Trophoblast cell (in vitro differentiated cells and primary cell): ENCODE measurements around the gene BTG2.
"Not testable (repeated sequence)": the region's sequence is repeated elsewhere in the genome, so short reads cannot be mapped to it uniquely, and the experiment has no call there.

Experiments used
- DNase-seq, 2 donors: peaks; one replicate each; pipeline ENCODE4 v3.0.0-alpha.2; 2016
- H2AFZ ChIP-seq: 2 replicates; pipeline ENCODE4 v1.6.1; 2013; ENCODE audit warnings: low read length, moderate library complexity, mild to moderate bottlenecking; ENCODE audit not compliant: insufficient read depth, poor library complexity
- H2AK5ac ChIP-seq: 2 replicates; pipeline ENCODE4 v1.6.1; 2013; ENCODE audit warnings: mild to moderate bottlenecking, low read length
- H2BK120ac ChIP-seq: 2 replicates; pipeline ENCODE4 v1.6.1; 2013; ENCODE audit warnings: low read length, mild to moderate bottlenecking, moderate library complexity; ENCODE audit not compliant: insufficient read depth, poor library complexity
- H2BK12ac ChIP-seq: 2 replicates; pipeline ENCODE4 v1.6.1; 2013; ENCODE audit warnings: mild to moderate bottlenecking, low read length, moderate library complexity
- H2BK5ac ChIP-seq: 2 replicates; pipeline ENCODE4 v1.6.1; 2013; ENCODE audit warnings: low read length, low read depth, moderate library complexity, mild to moderate bottlenecking; ENCODE audit not compliant: poor library complexity
- H3K14ac ChIP-seq: 2 replicates; pipeline ENCODE4 v1.6.1; 2013; ENCODE audit warnings: mild to moderate bottlenecking, low read length
- H3K18ac ChIP-seq: 2 replicates; pipeline ENCODE4 v1.6.1; 2013; ENCODE audit warnings: mild to moderate bottlenecking, low read length
- H3K23ac ChIP-seq: 2 replicates; pipeline ENCODE4 v1.6.1; 2013; ENCODE audit warnings: low read length
- H3K27ac ChIP-seq: 2 replicates; pipeline ENCODE4 v1.5.1; 2013; ENCODE audit warnings: low read depth, mild to moderate bottlenecking, inconsistent platforms, low read length, moderate library complexity
- H3K27me3 ChIP-seq: 2 replicates; pipeline ENCODE4 v1.6.1; 2013; ENCODE audit warnings: inconsistent platforms, mild to moderate bottlenecking, low read length, moderate library complexity; ENCODE audit not compliant: insufficient read depth
- H3K36me3 ChIP-seq, 2 experiments: 1 replicate in 1 of 2; 2 replicates in 1 of 2; pipeline ENCODE4 v1.6.1; 2013; ENCODE audit warnings: low read length in 2 of 2, mild to moderate bottlenecking in 2 of 2, moderate library complexity in 1 of 2; ENCODE audit not compliant: insufficient read depth in 2 of 2, control insufficient read depth in 1 of 2
- H3K4ac ChIP-seq: 2 replicates; pipeline ENCODE4 v1.6.1; 2013; ENCODE audit warnings: low read depth, mild to moderate bottlenecking, low read length, moderate library complexity
- H3K4me1 ChIP-seq, 2 experiments: 1 replicate in 1 of 2; 2 replicates in 1 of 2; pipeline ENCODE4 v1.6.1; 2013; ENCODE audit warnings: low read length in 2 of 2, mild to moderate bottlenecking in 2 of 2, moderate library complexity in 1 of 2; ENCODE audit not compliant: insufficient read depth in 2 of 2, control insufficient read depth in 1 of 2
- H3K4me2 ChIP-seq: 2 replicates; pipeline ENCODE4 v1.6.1; 2013; ENCODE audit warnings: inconsistent platforms, mild to moderate bottlenecking, low read length, moderate library complexity
- H3K4me3 ChIP-seq: 2 replicates; pipeline ENCODE4 v1.5.1; 2013; ENCODE audit warnings: mild to moderate bottlenecking, low read depth, low read length, inconsistent platforms
- H3K79me1 ChIP-seq: one replicate; pipeline ENCODE4 v1.6.1; 2013; ENCODE audit warnings: low read length
- H3K79me2 ChIP-seq: 2 replicates; pipeline ENCODE4 v1.6.1; 2013; ENCODE audit warnings: low read length, mild to moderate bottlenecking; ENCODE audit not compliant: control insufficient read depth, insufficient read depth, poor library complexity
- H3K9ac ChIP-seq: 2 replicates; pipeline ENCODE4 v1.6.1; 2013; ENCODE audit warnings: mild to moderate bottlenecking, low read length
- H3K9me3 ChIP-seq: 2 replicates; pipeline ENCODE4 v1.6.1; 2013; ENCODE audit warnings: low read depth, mild to moderate bottlenecking, control low read depth, inconsistent platforms, low read length; ENCODE audit not compliant: insufficient read depth
- H4K12ac ChIP-seq: 2 replicates; pipeline ENCODE4 v1.6.1; 2013; ENCODE audit warnings: low read depth, mild to moderate bottlenecking, low read length, moderate library complexity
- H4K8ac ChIP-seq: 2 replicates; pipeline ENCODE4 v1.6.1; 2013; ENCODE audit warnings: low read depth, mild to moderate bottlenecking, low read length, moderate library complexity
- H4K91ac ChIP-seq: one replicate; pipeline ENCODE4 v1.6.1; 2013; ENCODE audit warnings: low read depth, mild to moderate bottlenecking, low read length, moderate library complexity
- WGBS: extraction: QIAGEN DNeasy Blood & Tissue Kit; methylation state at CpG from one replicate; pipeline ENCODE4 v1.1.7; 2013; ENCODE audit warnings: missing lambda C conversion rate; ENCODE audit not compliant: insufficient read length, insufficient coverage; ENCODE audit errors: extremely low coverage; 5-methylcytosine and 5-hydroxymethylcytosine counted together

BTG2 gene

DNA sequence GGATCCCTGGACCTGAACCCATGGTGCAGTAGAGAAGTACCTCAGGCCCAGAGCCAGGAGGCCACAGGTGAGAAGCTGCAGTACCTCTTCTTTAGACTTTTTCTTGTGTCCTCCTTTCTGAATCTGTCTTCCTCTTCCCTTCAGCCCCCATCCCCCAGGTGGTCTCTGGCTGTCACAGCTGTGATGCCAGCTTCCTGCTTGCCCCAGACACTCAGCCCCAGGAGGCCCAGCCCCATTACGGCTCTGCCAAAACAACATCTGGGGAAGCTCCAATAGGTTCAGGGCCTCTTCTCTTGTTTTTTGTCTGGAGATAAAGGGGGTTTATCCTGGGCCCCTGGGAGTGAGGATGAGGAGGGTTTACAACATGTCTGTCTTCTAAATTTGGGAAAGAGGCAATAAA, 9.5 kb upstream of the BTG2 start:
- H2AK5ac ChIP-seq, result no peak overlapping the region
- no peak overlapping the region for H3K18ac ChIP-seq
- no peak overlapping the region for H2AFZ ChIP-seq
- no peaks in the 10 kb centered on the region for H3K79me2 ChIP-seq
- no peaks in the 10 kb centered on the region for H3K36me3 ChIP-seq
- no peaks in the 10 kb centered on the region for H3K79me1 ChIP-seq
- H2BK12ac ChIP-seq, result no peak overlapping the region
- no peaks in the 10 kb centered on the region for H3K27me3 ChIP-seq
- H4K12ac ChIP-seq, result no peak overlapping the region
- no peak overlapping the region for H3K4me2 ChIP-seq
- peaks cover 0 to 6% of the 10 kb centered on the region in 2 experiments for H3K4me1 ChIP-seq
- no peak overlapping the region for H2BK5ac ChIP-seq
- no peak overlapping the region for H3K9ac ChIP-seq
- H3K4me3 ChIP-seq, result no peak overlapping the region
- no peak overlapping the region for H3K14ac ChIP-seq
- no peak overlapping the region for H4K91ac ChIP-seq
- no peak overlapping the region for H4K8ac ChIP-seq
- no peak overlapping the region for H3K23ac ChIP-seq
- no peaks in the 10 kb centered on the region for H3K9me3 ChIP-seq
- H3K27ac ChIP-seq, result no peak overlapping the region
- DNase-seq, result no peak
- no peak overlapping the region for H2BK120ac ChIP-seq
- no CpG with 5 or more reads among the region's 1 CpG for WGBS
- H3K4ac ChIP-seq, result no peak overlapping the region

DNA sequence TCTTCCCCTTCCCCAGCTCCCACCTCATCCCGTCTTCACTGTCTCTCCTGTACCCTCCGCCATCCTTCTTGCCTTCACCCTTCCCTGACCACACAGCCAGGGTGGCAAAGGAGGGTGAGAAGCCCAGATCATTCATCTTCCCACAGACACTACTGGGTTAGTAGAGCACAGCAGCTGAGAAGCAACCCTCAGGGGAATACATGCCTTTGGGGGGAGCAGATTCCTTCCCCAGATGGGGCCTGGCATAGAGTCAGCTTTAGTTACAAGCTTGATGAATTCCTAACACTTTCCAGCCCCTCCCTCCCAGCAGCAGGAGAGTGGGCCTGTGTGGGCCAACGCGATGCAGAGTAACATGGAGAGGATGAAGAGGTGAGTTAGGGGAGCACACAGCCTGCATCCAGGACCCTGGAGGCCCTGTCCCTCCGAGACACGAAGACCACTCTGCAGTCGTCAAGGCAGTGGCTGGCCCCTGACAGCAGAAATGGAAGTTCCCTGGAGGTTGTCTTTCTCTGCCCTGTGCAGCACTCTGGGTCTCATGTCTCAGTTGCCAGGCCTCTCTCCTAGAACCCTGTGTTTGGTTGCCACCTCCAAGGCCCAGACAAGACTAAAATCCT, 8.8 kb upstream of the BTG2 start:
- Histone ChIP-seq H3K18ac (no peak overlapping the region), H2AK5ac (no peak overlapping the region), H2AFZ (no peak overlapping the region), H3K36me3 (no peaks in the 10 kb centered on the region), H3K79me2 (no peaks in the 10 kb centered on the region), H3K4me3 (no peak overlapping the region), H3K4me2 (no peak overlapping the region), H3K9ac (no peak overlapping the region), H3K14ac (no peak overlapping the region), H3K27ac (no peak overlapping the region), H3K27me3 (no peaks in the 10 kb centered on the region), H4K8ac (no peak overlapping the region), H4K12ac (no peak overlapping the region), H2BK120ac (no peak overlapping the region), H4K91ac (no peak overlapping the region), H3K79me1 (no peaks in the 10 kb centered on the region), H2BK5ac (no peak overlapping the region), H3K9me3 (no peaks in the 10 kb centered on the region), H2BK12ac (no peak overlapping the region), H3K23ac (no peak overlapping the region), H3K4ac (no peak overlapping the region), H3K4me1 (no peaks in the 10 kb centered on the region)
- no peak for DNase-seq
- WGBS, result no CpG with 5 or more reads among the region's 7 CpGs

DNA sequence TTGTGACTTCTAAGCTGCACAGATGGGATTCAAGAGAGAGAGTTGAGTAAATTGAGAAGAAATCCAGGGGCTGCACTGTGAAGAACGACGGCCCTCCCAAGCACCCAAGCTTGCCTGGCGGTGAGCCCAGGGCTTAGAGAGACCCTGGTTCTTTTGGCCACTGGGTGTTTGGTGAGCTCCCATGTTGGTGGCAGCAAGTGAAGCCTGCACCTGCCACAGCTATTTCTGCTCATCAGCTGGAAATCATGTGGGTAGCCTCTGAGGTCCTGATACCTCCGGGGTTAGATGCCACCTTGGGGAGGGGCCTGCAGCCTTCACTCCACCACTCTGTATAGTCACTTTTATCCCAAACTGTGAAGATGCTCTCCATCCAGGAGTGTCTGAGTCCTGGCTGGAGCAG, 6.2 kb upstream of the BTG2 start:
- no CpG with 5 or more reads among the region's 4 CpGs for WGBS
- Histone ChIP-seq H3K23ac (no peak overlapping the region), H3K4me3 (no peak overlapping the region), H2BK5ac (no peak overlapping the region), H3K18ac (no peak overlapping the region), H4K91ac (no peak overlapping the region), H3K14ac (no peak overlapping the region), H3K9me3 (no peaks in the 10 kb centered on the region), H3K4me1 (peaks cover 0 to 2% of the 10 kb centered on the region in 2 experiments), H4K12ac (no peak overlapping the region), H3K36me3 (no peaks in the 10 kb centered on the region), H3K79me2 (no peaks in the 10 kb centered on the region), H3K4ac (no peak overlapping the region), H2AFZ (no peak overlapping the region), H3K27me3 (no peaks in the 10 kb centered on the region), H3K4me2 (no peak overlapping the region), H2BK120ac (no peak overlapping the region), H3K9ac (no peak overlapping the region), H3K27ac (no peak overlapping the region), H2AK5ac (no peak overlapping the region), H3K79me1 (no peaks in the 10 kb centered on the region), H2BK12ac (no peak overlapping the region), H4K8ac (no peak overlapping the region)
- DNase-seq, result no peak

DNA sequence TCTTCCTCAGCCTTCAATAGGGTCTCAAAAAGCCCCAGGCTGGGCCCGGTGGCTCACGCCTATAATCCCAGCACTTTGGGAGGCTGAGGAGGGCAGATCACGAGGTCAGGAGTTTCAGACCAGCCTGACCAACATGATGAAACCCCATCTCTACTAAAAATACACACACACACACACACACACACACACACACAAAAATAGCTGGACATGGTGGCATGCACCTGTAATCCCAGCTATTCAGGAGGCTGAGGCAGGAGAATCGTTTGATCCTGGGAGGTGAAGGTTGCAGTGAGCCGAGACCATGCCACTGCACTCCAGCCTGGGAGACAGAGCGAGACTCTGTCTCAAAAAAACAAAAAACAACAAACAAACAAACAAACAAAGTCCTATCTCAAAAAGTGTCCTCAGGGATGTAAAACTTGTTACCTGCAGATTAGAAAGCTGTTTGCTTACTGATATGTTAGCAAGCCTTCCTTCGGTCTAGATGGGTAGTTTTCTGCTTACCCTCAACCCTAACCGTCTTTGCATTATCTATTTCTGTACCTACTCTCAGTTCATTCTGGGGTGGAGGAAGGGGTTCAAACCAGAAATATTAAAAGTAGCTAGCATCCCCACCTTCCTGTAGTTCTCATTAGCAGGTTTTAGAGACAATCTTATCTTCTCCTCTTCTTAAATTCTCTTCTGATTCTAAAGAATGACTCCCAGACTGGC, 5.4 kb upstream of the BTG2 start:
- H3K36me3 ChIP-seq, H3K4ac ChIP-seq, H3K9me3 ChIP-seq, H3K4me3 ChIP-seq, H4K12ac ChIP-seq, H3K14ac ChIP-seq, H2BK5ac ChIP-seq, DNase-seq, H3K23ac ChIP-seq, H3K9ac ChIP-seq, H3K27ac ChIP-seq, H4K91ac ChIP-seq, H2AFZ ChIP-seq, H3K4me2 ChIP-seq, H2BK120ac ChIP-seq, H3K79me1 ChIP-seq, H3K4me1 ChIP-seq, H2BK12ac ChIP-seq, H3K18ac ChIP-seq, H2AK5ac ChIP-seq, H4K8ac ChIP-seq, H3K79me2 ChIP-seq, H3K27me3 ChIP-seq: not testable (repeated sequence)
- WGBS, result no CpG with 5 or more reads among the region's 8 CpGs
